GM19351 (cell line): ENCODE measurements around the gene RPL39L.

Experiments
- ATAC-seq: cut with Tn5 transposase; IDR thresholded peaks from one replicate; pipeline ENCODE4 v1.9.1; 2021; ENCODE audit warnings: mild to moderate bottlenecking, moderate library complexity; ENCODE audit not compliant: unreplicated experiment

RPL39L gene

DNA sequence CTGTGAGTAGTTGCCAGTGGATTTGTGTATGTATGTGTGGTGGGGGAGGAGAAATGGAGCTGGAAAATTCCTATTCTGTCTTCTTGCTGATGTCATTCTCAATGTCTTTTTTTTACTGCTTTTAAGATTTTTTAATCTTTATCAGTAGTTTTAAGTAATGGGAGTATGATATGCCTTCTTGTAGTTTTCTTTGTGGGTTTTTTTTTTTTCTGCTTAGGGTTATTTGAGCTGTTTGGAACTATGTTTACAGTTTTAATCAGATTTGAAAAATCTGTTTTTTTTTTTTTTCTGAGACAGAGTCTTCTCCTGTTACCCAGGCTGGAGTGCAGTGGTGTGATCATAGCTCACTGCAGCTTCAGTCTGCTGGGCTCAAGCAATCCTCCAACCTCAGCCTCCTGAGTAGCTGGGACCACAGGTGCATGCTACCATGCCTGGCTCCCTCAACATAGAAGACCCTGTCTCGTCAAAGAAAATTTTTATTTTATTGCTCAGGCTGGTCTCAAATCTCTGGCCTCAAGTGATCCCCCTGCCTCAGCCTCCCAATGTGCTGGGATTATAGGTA lies 37.1 kb downstream of the RPL39L start:
- no peak for ATAC-seq

DNA sequence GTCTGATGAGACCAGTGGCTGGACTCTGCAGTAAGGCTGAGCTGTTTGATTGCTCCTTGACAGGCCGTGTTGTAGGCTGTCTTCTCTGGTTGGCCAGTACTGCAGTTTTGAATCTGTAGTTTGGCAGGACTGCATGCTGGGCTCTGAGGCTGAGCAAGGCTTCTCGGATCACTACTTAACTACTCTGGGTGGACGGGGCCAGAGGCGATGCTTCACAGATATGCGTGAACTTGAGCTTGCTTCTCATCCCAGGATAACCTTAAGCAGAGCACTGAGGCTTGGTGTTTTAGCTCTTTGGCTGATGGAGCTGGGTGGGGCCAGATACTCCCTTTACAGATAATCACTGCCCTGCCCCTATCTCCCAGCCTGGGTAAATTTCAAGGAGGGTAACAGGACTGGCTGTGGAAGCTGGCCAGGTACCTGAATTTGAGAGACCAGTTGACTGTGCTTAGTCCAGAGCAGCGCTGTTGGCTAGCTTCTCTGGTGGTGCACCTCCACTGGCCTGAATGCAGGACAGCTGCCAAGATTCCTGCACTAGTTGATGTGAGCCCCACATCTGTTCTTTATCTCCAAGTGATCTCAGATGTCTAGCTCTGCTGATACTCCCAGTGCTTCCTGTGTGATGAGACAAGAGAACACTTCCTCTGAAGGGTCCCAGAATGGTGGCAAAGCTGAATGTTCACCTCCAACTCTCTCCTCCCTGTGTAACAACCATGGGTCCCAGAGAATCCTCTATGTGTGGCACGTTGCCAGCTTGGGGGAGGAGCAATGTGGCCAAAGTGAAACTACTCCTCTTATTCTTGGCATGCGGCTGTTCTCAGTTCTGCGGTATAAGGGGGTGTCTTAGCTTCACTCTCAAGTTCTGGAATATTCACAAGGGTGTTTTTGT lies 37.9 kb downstream of the RPL39L start:
- ATAC-seq, result no peak

DNA sequence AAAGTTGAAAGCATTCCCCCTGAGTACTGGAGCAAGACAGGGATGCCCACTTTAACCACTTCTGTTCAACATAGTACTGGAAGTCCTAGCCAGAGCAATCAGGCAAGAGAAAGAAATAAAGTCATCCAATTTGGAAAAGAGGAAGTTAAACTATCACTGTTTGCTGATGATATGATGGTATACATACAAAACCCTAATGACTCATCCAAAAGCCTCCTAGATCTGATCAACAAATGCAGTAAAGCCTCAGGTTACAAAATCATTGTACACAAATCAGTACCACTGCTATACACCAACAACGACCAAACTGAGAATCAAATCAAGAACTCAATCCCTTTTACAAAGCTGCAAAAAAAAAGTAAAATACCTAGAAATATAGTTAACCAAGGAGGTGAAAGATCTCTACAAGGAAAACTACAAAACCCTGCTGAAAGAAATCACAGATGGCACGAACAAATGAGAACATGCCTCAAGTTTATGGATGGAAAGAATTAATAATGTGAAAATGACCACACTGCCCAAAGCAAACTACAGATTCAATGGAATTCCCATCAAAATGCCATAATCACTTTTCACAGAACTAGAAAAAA lies 40.3 kb downstream of the RPL39L start:
- no peak for ATAC-seq

GRCh38 chr3:187093320-187093719 lies 46.0 kb downstream of the RPL39L start:
- ATAC-seq, result no peak

GRCh38 chr3:187088701-187089100 lies 50.6 kb downstream of the RPL39L start:
- ATAC-seq, result no peak

DNA sequence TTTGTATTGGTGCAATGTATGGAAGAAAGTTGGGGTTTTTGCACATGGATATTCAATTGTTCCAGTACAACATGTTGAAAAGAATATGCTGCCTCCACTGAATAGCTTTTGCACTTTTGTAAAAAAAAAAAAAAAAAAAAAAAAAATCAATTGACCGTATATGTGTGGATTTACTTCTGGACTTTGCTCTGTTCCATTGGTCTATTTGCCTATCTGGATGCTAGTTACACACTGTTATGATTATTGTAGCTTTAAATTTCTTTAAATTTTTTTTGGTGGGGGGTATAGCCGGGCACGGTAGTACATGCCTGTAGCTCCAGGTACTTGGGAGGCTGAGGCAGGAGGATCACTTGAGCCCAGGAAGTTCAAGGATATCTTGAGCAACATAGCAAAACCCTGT lies 52.5 kb downstream of the RPL39L start:
- no peak for ATAC-seq

GRCh38 chr3:187085933-187086332 lies 53.4 kb downstream of the RPL39L start:
- ATAC-seq, result no peak

DNA sequence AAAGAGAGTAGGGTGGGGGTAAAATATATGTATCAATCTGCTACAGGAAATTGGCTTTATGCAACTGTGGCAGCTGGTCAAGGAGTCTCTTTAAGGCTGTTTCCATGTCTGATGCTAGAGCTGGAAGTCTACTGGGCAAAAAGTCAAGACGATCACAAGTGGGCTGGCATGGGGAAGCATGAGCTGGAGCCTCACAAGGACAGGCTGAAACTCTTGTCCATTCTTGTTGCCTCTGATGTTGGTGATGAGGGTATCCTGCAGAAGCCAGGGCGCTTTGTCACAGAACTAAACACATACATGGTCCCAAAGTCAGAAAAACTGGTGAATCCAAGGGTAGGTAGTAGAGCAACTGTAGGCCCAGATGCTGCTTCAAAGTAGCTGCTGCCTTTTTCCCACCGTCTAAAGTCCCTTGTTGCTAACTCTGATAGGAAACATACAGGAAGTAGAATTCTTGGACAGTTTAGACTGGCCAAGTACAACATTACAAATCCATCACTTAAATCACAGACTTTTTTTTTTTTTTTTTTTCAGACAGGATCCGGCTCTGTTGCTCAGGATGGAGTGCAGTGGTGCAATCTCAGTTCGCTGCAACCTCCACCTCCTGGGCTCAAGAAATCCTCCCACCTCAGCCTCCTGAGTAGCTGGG lies 54.2 kb downstream of the RPL39L start:
- no peak for ATAC-seq

- ATAC-seq, result no peak
These were observed 54.7 kb downstream of the RPL39L start for GRCh38 chr3:187084580-187084979.

DNA sequence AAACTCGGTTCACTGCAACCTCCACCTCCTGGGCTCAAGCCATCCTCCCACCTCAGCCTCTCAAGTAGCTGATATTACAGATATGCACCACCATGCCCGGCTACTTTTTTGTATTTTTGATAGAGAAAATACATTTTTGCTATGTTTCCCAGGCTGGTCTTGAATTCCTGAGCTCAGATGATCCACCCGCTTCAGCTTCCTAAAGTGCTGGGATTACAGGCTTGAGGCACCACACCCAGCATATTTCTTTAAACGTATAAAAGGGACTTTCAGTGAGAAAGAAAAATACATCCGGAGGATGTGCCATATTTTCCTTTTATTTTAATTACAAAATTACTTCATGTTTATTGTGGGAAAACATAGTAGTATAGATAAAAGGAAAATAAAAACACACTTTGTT lies 55.2 kb downstream of the RPL39L start:
- no peak for ATAC-seq

DNA sequence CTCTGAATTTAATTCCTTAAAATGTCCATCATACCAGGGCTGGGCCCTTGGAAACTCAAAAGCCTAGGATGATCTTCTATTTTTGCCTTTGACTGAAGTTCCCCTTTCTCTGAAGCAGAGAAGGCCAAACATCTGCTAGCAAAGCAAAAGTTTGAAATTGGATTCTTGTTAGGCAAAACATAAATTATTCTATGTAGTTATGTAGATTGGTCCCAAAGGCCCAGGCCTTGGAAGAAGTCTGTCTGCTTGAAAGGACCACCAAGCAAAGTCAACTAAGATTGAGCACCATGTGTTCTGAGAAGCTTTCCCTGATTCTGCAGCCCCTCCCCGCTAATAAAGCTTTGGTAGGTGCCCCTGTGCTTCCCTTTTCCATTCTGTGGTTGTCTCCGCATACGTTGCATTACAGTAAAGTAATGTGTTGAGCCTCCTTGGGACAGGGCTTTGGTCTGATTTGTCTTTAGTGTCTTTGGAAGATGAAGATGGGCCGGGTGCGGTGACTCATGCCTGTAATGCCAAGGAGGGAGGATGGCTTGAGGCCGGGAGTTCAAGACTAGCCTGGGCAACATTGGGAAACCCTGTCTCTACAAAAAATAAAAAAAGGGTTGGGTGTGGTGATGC lies 56.4 kb downstream of the RPL39L start:
- no peak for ATAC-seq

DNA sequence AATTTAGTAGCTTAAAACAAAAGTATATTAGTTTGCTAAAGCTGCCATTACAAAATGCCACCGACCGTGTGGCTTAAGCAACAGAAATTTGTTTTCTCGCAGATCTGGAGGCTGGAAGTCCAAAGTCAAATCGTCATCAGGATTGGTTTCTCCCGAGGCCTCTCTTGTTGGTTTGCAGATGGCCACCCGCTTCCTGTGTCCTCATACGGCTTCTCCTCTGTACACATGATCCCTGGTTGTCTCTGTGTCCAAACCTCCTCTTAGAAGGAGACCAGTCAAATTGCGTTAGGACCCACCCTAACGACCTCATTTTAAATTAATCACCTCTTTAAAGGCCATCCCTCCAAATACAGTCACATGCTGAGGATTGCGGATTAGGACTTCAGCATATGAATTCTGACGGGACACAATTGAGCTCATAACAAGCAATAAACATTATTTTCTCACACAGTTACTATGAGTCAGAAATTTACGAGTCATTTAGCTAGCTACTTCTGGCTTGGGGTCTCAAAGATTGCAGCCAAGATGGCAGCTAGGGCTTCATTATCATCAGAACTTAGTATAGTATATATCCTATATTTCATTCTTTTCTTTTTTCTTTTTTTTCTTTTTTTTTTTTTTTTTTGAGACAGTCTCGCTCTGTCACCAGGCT lies 58.4 kb downstream of the RPL39L start:
- no peak for ATAC-seq

DNA sequence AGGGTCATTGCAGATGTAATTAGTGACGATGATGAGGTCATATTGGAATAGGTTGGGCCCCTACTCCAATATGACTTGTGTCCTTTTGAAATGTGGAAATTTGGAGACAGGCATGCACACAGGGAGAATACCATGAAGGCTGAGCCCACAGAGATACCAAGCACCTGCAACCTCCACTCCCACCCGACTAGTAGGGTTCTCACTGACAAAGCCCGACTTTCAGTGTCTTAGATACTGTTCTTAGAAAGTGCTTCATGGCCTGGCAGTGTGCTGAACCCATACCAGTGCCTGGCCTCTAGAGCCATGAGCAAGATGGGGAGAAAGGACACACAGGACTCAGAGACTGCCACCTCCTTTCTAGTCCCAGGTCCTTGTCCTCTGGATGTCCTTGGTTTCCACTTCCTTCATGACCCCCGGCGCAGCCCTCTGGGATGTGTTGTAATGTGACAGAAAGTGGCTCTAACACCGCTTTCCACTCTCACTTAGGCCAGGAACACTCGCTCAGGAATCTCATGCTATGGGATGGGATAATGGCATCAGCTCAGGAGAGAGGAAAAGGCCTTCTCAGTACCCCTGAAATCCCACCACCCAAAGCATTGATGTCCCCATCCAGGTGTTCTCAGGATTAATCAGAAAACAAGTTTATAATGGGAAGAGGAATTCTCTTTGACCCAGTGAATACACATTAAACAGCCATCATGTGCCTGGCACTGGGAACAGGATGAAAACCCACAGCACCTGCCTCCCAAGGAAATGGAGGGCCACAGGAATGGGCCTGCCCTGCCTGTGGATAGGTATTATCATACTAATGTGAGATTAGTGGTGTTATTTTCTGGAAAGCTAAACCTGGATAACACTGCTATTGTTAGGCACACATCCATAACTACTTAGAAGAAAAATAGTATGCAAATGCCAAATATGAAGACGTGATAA lies 59.9 kb downstream of the RPL39L start:
- no peak for ATAC-seq

- ATAC-seq, result no peak
These were observed 61.8 kb downstream of the RPL39L start for GRCh38 chr3:187077537-187077936.

- no peak for ATAC-seq
These were observed 62.2 kb downstream of the RPL39L start for GRCh38 chr3:187077085-187077484.

- no peak for ATAC-seq
These were observed 63.0 kb downstream of the RPL39L start for GRCh38 chr3:187076297-187076696.

- ATAC-seq, result no peak
These were observed 64.5 kb downstream of the RPL39L start for GRCh38 chr3:187074846-187075245.

GRCh38 chr3:187073581-187074098 lies 65.7 kb downstream of the RPL39L start:
- no peak for ATAC-seq

- ATAC-seq, result peak; percentile 45
These were observed 66.8 kb downstream of the RPL39L start for GRCh38 chr3:187072511-187072910.
